Liver (tissue), 9 donors: ENCODE data around the gene PPP1R13B. TPM values are rescaled to one million over a fixed set of nuclear protein-coding genes. Genes with fewer than 3 reads are reported as not detected.

ENCODE experiments used
- DNase-seq: peaks from one replicate; pipeline ENCODE4 v3.0.0-alpha.2; 2017; ENCODE audit warnings: low spot score
- H3K27ac ChIP-seq, 2 donors: one replicate each; pipeline ENCODE4 v1.7.0; 2013; ENCODE audit warnings: inconsistent platforms in 2 of 2, low read length in 2 of 2, control low read depth in 1 of 2, low read depth in 1 of 2, mild to moderate bottlenecking in 1 of 2
- H3K27me3 ChIP-seq, 4 donors: one replicate each; pipeline versions ENCODE4 v1.6.1 to v1.7.0; 2013; ENCODE audit warnings: low read length in 3 of 4, inconsistent platforms in 1 of 4, mild to moderate bottlenecking in 1 of 4, moderate library complexity in 1 of 4; ENCODE audit not compliant: control insufficient read depth in 4 of 4, insufficient read depth in 4 of 4
- H3K36me3 ChIP-seq, 4 donors: one replicate each; pipeline versions ENCODE4 v1.6.1 to v1.7.0; 2013; ENCODE audit warnings: low read length in 3 of 4, mild to moderate bottlenecking in 3 of 4, low read depth in 1 of 4, moderate library complexity in 1 of 4; ENCODE audit not compliant: control insufficient read depth in 4 of 4, insufficient read depth in 3 of 4
- H3K4me1 ChIP-seq, 4 donors: one replicate each; pipeline versions ENCODE4 v1.6.1 to v1.7.0; 2013; ENCODE audit warnings: low read length in 3 of 4, mild to moderate bottlenecking in 3 of 4, moderate library complexity in 1 of 4; ENCODE audit not compliant: control insufficient read depth in 4 of 4, insufficient read depth in 4 of 4
- H3K4me3 ChIP-seq, 3 donors: one replicate each; pipeline versions ENCODE4 v1.6.1 to v1.7.0; 2013; ENCODE audit warnings: low read length in 3 of 3, control low read depth in 1 of 3, low read depth in 1 of 3, mild to moderate bottlenecking in 1 of 3
- H3K9ac ChIP-seq, 2 donors: one replicate each; pipeline ENCODE4 v1.7.0; 2013; ENCODE audit warnings: low read length in 2 of 2, mild to moderate bottlenecking in 2 of 2, moderate library complexity in 2 of 2, control low read depth in 1 of 2, low read depth in 1 of 2
- H3K9me3 ChIP-seq, 4 donors: one replicate each; pipeline versions ENCODE4 v1.6.1 to v1.7.0; 2013; ENCODE audit warnings: low read length in 3 of 4; ENCODE audit not compliant: control insufficient read depth in 4 of 4
- EGR1 ChIP-seq, 2 donors: IDR thresholded peaks; 2 replicates each; pipeline ENCODE4 v1.6.1; 2016 to 2018; ENCODE audit warnings: antibody characterized with exemption in 2 of 2, low read depth in 2 of 2
- FOXA1 ChIP-seq: IDR thresholded peaks from 2 replicates; pipeline ENCODE4 v1.6.1; 2016; ENCODE audit warnings: antibody characterized with exemption
- FOXA2 ChIP-seq: IDR thresholded peaks from 2 replicates; pipeline ENCODE4 v1.6.1; 2016; ENCODE audit warnings: antibody characterized with exemption
- GABPA ChIP-seq, 2 donors: IDR thresholded peaks in 1 of 2; conservative IDR thresholded peaks in 1 of 2; 2 replicates each; pipeline ENCODE4 v1.6.1; 2016; ENCODE audit warnings: antibody characterized with exemption in 2 of 2, mild to moderate bottlenecking in 1 of 2, moderate library complexity in 1 of 2
- HNF4A ChIP-seq, 2 donors: conservative IDR thresholded peaks; 2 replicates each; pipeline ENCODE4 v1.6.1; 2016; ENCODE audit warnings: antibody characterized with exemption in 2 of 2, mild to moderate bottlenecking in 2 of 2
- HNF4G ChIP-seq: IDR thresholded peaks from 2 replicates; pipeline ENCODE4 v1.6.1; 2016; ENCODE audit warnings: antibody characterized with exemption
- JUND ChIP-seq, 2 donors: IDR thresholded peaks; 2 replicates each; pipeline ENCODE4 v1.6.1; 2016; ENCODE audit warnings: antibody characterized with exemption in 2 of 2
- MAX ChIP-seq: IDR thresholded peaks from 2 replicates; pipeline ENCODE4 v1.6.1; 2016; ENCODE audit warnings: antibody characterized with exemption
- NR2F2 ChIP-seq: IDR thresholded peaks from 2 replicates; pipeline ENCODE4 v1.6.1; 2016; ENCODE audit warnings: antibody characterized with exemption
- RAD21 ChIP-seq, 2 donors: IDR thresholded peaks; 2 replicates each; pipeline ENCODE4 v1.6.1; 2016; ENCODE audit warnings: antibody characterized with exemption in 2 of 2, mild to moderate bottlenecking in 2 of 2
- REST ChIP-seq: IDR thresholded peaks from 2 replicates; pipeline ENCODE4 v1.6.1; 2016; ENCODE audit warnings: antibody characterized with exemption, mild to moderate bottlenecking
- RXRA ChIP-seq, 2 donors: IDR thresholded peaks; 2 replicates each; pipeline ENCODE4 v1.6.1; 2017 to 2018; ENCODE audit warnings: antibody characterized with exemption in 2 of 2, mild to moderate bottlenecking in 1 of 2
- SP1 ChIP-seq: IDR thresholded peaks from 2 replicates; pipeline ENCODE4 v1.6.1; 2018; ENCODE audit warnings: antibody characterized with exemption, mild to moderate bottlenecking
- TAF1 ChIP-seq: conservative IDR thresholded peaks from 2 replicates; pipeline ENCODE4 v1.6.1; 2016; ENCODE audit warnings: antibody characterized with exemption, mild to moderate bottlenecking
- YY1 ChIP-seq: IDR thresholded peaks from 2 replicates; pipeline ENCODE4 v1.6.1; 2016; ENCODE audit warnings: antibody characterized with exemption, mild to moderate bottlenecking
- ZBTB33 ChIP-seq: IDR thresholded peaks from 2 replicates; pipeline ENCODE4 v1.6.1; 2016; ENCODE audit warnings: antibody characterized with exemption
- WGBS: extraction: QIAGEN DNeasy Blood & Tissue Kit; methylation state at CpG from one replicate; pipeline ENCODE4 v1.1.7; 2013; 5-methylcytosine and 5-hydroxymethylcytosine counted together
- polyA plus RNA-seq, 2 donors: library from polyadenylated mRNA; stranded (reverse) in 1 of 2; unstranded in 1 of 2; fragments of 200-250 nt in 1 of 2; fragments of >200 nt in 1 of 2; fragmentation: Nextera tagmentation in 1 of 2; extraction: Ambion mirVana in 1 of 2; gene quantifications; one replicate each; pipeline versions ENCODE4 v1.2.1 to v1.2.3, GENCODE V29; 2013 to 2015
- total RNA-seq, 2 donors: library from RNA; depleted of rRNA; stranded (reverse); fragments of >200 nt; gene quantifications; one replicate each; pipeline ENCODE4 v1.2.3, GENCODE V29; 2014
- TF ChIP-seq, protein P1 (sequence below): IDR thresholded peaks from 2 replicates; pipeline ENCODE4 v1.6.1; 2016; ENCODE audit warnings: antibody characterized with exemption
- TF ChIP-seq, protein P2 (sequence below): fragments of 150-350 bp; IDR thresholded peaks from 2 replicates; pipeline ENCODE4 v1.5.1; 2017; ENCODE audit warnings: improper control_type of control experiment, low read depth, low read length; ENCODE audit not compliant: missing input control
- donor health status: healthy.
- donor health status: healthy.
- donor health status: healthy.
- donor health status: healthy.
- donor health status: healthy.

Gene PPP1R13B
- total and polyA plus RNA-seq, 4 donors = 3.2 to 15.1 (median 5.1) TPM

DNA sequence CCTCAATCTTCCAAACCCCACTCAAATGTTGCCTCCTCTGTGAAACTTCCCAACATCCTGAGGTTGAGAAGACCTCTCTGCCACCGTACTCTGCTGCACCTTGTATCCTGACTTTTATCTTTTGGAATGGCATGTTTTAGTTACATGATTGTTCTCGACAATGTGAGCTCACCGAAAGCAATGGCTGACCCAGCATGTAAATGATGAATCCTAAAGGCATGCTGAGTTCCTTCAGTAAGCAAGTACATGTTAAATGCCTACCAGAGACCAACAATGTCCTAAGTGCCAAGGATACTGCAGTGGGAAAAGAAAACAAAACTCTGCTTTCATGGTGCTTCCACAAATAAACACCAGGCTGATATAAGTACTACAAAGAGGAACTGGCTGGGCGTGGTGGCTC lies 13.7 kb downstream of the PPP1R13B start:
- WGBS = 94% methylated on average over 4 of the region's 4 CpGs

DNA sequence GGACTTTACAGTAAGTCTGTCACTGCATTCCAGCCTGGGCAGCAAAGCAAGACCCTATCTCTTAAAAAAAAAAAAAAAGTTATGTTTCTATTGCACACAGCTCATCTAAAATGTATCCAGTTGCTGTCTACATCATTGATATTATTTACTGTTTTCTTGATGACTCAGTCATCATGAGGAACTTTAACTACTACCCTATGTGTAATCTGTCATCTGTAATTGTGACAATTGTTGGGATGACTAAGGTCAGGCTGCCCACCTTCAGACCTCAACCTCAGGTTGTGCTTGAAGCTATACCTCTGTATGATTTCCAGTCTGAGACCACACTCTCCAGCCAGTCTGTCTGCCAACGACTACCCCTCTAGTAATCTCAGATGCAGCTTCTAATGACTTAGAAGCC lies 15.3 kb downstream of the PPP1R13B start:
- DNase-seq = no peak
- no peaks in the 10 kb centered on the region for H3K27me3 ChIP-seq
- H3K4me3 ChIP-seq = no peak overlapping the region
- WGBS = 85% methylated on average over 1 of the region's 1 CpG
- peaks cover 0 to 8% (median 6%) of the 10 kb centered on the region in 4 donors for H3K4me1 ChIP-seq
- TF ChIP-seq ZBTB33 (no peak), MAX (no peak), GABPA (IDR thresholded peaks at IDR 0.05 in 1 of 2, conservative IDR thresholded peaks at IDR 0.05 in 1 of 2) (no peak), RAD21 (IDR thresholded peaks at IDR 0.05) (no peak), HNF4G (no peak), REST (no peak), NR2F2 (no peak), JUND (IDR thresholded peaks at IDR 0.05) (no peak), FOXA1 (no peak), RXRA (IDR thresholded peaks at IDR 0.05) (no peak), YY1 (no peak), SP1 (no peak), FOXA2 (no peak), EGR1 (IDR thresholded peaks at IDR 0.05; ENCODE audit: low read depth in 2 of 2) (no peak), HNF4A (conservative IDR thresholded peaks at IDR 0.05) (no peak), TAF1 (no peak)
- TF ChIP-seq, protein P1, sequence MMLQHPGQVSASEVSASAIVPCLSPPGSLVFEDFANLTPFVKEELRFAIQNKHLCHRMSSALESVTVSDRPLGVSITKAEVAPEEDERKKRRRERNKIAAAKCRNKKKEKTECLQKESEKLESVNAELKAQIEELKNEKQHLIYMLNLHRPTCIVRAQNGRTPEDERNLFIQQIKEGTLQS = no peak
- TF ChIP-seq, protein P2, sequence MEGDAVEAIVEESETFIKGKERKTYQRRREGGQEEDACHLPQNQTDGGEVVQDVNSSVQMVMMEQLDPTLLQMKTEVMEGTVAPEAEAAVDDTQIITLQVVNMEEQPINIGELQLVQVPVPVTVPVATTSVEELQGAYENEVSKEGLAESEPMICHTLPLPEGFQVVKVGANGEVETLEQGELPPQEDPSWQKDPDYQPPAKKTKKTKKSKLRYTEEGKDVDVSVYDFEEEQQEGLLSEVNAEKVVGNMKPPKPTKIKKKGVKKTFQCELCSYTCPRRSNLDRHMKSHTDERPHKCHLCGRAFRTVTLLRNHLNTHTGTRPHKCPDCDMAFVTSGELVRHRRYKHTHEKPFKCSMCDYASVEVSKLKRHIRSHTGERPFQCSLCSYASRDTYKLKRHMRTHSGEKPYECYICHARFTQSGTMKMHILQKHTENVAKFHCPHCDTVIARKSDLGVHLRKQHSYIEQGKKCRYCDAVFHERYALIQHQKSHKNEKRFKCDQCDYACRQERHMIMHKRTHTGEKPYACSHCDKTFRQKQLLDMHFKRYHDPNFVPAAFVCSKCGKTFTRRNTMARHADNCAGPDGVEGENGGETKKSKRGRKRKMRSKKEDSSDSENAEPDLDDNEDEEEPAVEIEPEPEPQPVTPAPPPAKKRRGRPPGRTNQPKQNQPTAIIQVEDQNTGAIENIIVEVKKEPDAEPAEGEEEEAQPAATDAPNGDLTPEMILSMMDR = no peak
- no peaks in the 10 kb centered on the region for H3K36me3 ChIP-seq
- H3K27ac ChIP-seq = no peak overlapping the region
- no peak overlapping the region for H3K9ac ChIP-seq
- H3K9me3 ChIP-seq = no peaks in the 10 kb centered on the region

More for the DNA sequence above, 13.7 kb downstream of the PPP1R13B start:
- no peak for DNase-seq
- no peaks in the 10 kb centered on the region for H3K9me3 ChIP-seq
- H3K27me3 ChIP-seq = no peaks in the 10 kb centered on the region
- H3K4me3 ChIP-seq = no peak overlapping the region
- peaks cover 0 to 4% (median 3%) of the 10 kb centered on the region in 4 donors for H3K4me1 ChIP-seq
- no peak overlapping the region for H3K9ac ChIP-seq
- H3K36me3 ChIP-seq = no peaks in the 10 kb centered on the region
- no peak overlapping the region for H3K27ac ChIP-seq
- TF ChIP-seq FOXA1 = no peak
- TF ChIP-seq JUND (IDR thresholded peaks at IDR 0.05) = no peak
- TF ChIP-seq SP1 = no peak
- no peak for TF ChIP-seq FOXA2
- no peak for TF ChIP-seq GABPA (IDR thresholded peaks at IDR 0.05 in 1 of 2, conservative IDR thresholded peaks at IDR 0.05 in 1 of 2)
- no peak for TF ChIP-seq NR2F2
